Measurements from ENCODE around the gene FAM131C.
A peak's percentile ranks its signal among the peaks of the same experiment; 100 is the strongest.
"Not testable (repeated sequence)": the region's sequence is repeated elsewhere in the genome, so short reads cannot be mapped to it uniquely, and the experiment has no call there.

FAM131C gene

DNA sequence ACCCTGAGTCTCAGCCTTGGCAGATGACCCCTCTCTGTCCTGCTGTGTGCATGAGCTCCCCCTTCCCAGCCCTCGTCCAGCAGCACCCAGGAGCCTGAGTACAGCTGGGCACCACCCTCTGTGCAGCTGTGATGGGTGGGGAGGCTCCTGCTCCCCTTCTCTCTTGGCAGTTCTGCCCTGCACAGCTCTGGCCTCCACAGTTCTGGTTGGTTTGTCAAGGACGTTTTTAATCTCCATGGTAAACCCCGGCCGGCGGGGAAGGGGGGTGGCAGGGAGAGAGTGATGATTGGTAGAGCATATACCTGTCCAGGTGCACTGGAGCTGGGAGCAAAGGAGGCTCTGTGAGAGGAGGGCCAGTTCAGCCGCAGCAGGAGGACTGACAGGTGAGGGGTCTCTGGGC, 51.8 kb downstream of the FAM131C start, which contains the start of gene CLCNKA:
Gene CLCNKA, plus strand, starts transcription at position 356 of the 400 bp plus-strand sequence. CDS start 584 bp downstream, outside the sequence.
- Histone ChIP-seq H3K23ac (ENCODE audit: low read length in 2 of 2) (no peak within 1 kb of the TSS), H3K27ac (ENCODE audit: low read length, poor library complexity, severe bottlenecking) (no peak within 1 kb of the TSS), H3K4me3 (ENCODE audit: insufficient read depth in 1 of 2, low read depth in 1 of 2, low read length in 2 of 2) (no peak within 1 kb of the TSS), H3K4me1 (ENCODE audit: control insufficient read depth, insufficient read depth, low read depth, low read length) (peaks cover 33% of the 10 kb centered on the region), H3K18ac (ENCODE audit: low read depth in 1 of 2, low read length in 2 of 2) (peak within 1 kb of the TSS in 1 of 2 experiments; percentile 49), H4K8ac (ENCODE audit: low read length) (no peak within 1 kb of the TSS), H2BK120ac (ENCODE audit: low read depth, low read length) (no peak within 1 kb of the TSS), H2AFZ (ENCODE audit: low read depth, low read length) (no peak within 1 kb of the TSS), H3K36me3 (ENCODE audit: control insufficient read depth in 1 of 2, insufficient read depth in 2 of 2, low read depth in 1 of 2, low read length in 2 of 2) (no peaks in the 10 kb centered on the region), H2BK15ac (ENCODE audit: low read depth, poor library complexity, severe bottlenecking) (no peak within 1 kb of the TSS), H3K9ac (ENCODE audit: low read length) (no peak within 1 kb of the TSS), H3K4ac (ENCODE audit: low read depth in 1 of 2, low read length in 2 of 2) (no peak within 1 kb of the TSS), H2BK12ac (ENCODE audit: low read length in 2 of 2) (peak within 1 kb of the TSS in 1 of 2 experiments; percentile 21), H3K27me3 (ENCODE audit: control insufficient read depth in 1 of 2, insufficient read depth in 1 of 2, low read length in 2 of 2) (peaks cover 0 to 4% of the 10 kb centered on the region in 2 experiments), H3K4me2 (ENCODE audit: low read length, poor library complexity, severe bottlenecking) (no peak within 1 kb of the TSS), H2BK5ac (ENCODE audit: low read depth, low read length, poor library complexity, severe bottlenecking) (no peak within 1 kb of the TSS), H3K79me1 (replicated peaks; ENCODE audit: low read length, poor library complexity, severe bottlenecking) (no peaks in the 10 kb centered on the region), H4K91ac (ENCODE audit: low read length) (peak within 1 kb of the TSS; percentile 18), H2AK5ac (ENCODE audit: low read length, severe bottlenecking) (no peak within 1 kb of the TSS), H3K9me3 (ENCODE audit: control insufficient read depth, low read length) (no peaks in the 10 kb centered on the region), H3K14ac (ENCODE audit: low read length in 2 of 2) (no peak within 1 kb of the TSS)
- WGBS, result 77% methylated on average over 6 of the region's 6 CpGs
- DNase-seq, result no peak

DNA sequence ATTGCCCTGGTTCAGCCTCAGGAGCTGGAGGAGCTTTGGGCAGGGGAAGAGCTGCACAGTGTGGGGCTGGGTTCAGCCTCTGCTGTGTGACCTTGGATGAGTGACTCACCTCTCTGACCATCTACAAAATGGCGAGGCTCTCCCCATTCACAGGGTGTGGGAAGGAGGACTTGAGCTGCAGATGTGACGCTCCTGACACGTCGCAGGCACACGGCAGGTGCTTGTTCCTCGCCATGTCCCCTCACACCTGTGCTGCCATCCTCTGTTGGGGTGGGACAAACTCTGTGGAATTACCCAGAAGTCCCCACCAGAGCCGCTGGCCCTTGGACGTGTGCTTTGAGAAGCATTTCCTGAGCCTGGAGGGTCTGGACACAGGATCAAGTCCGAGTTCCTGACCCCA, 52.6 kb downstream of the FAM131C start:
- H3K4me1 ChIP-seq (ENCODE audit: control insufficient read depth, insufficient read depth, low read depth, low read length), result peaks cover 36% of the 10 kb centered on the region
- not testable (repeated sequence) for H2BK5ac ChIP-seq (ENCODE audit: low read depth, low read length, poor library complexity, severe bottlenecking); H2AK5ac ChIP-seq (ENCODE audit: low read length, severe bottlenecking); H3K36me3 ChIP-seq (ENCODE audit: control insufficient read depth in 1 of 2, insufficient read depth in 2 of 2, low read depth in 1 of 2, low read length in 2 of 2); H2BK15ac ChIP-seq (ENCODE audit: low read depth, poor library complexity, severe bottlenecking); H3K27me3 ChIP-seq (ENCODE audit: control insufficient read depth in 1 of 2, insufficient read depth in 1 of 2, low read length in 2 of 2); H3K23ac ChIP-seq (ENCODE audit: low read length in 2 of 2); H2BK12ac ChIP-seq (ENCODE audit: low read length in 2 of 2); H4K8ac ChIP-seq (ENCODE audit: low read length); H3K4me2 ChIP-seq (ENCODE audit: low read length, poor library complexity, severe bottlenecking); H3K4ac ChIP-seq (ENCODE audit: low read depth in 1 of 2, low read length in 2 of 2); H3K4me3 ChIP-seq (ENCODE audit: insufficient read depth in 1 of 2, low read depth in 1 of 2, low read length in 2 of 2); H2BK120ac ChIP-seq (ENCODE audit: low read depth, low read length); H3K9me3 ChIP-seq (ENCODE audit: control insufficient read depth, low read length); H3K79me1 ChIP-seq (replicated peaks; ENCODE audit: low read length, poor library complexity, severe bottlenecking); H3K27ac ChIP-seq (ENCODE audit: low read length, poor library complexity, severe bottlenecking); H3K18ac ChIP-seq (ENCODE audit: low read depth in 1 of 2, low read length in 2 of 2); DNase-seq; H2AFZ ChIP-seq (ENCODE audit: low read depth, low read length); H4K91ac ChIP-seq (ENCODE audit: low read length); H3K9ac ChIP-seq (ENCODE audit: low read length); H3K14ac ChIP-seq (ENCODE audit: low read length in 2 of 2)
- 75% methylated on average over 9 of the region's 9 CpGs for WGBS

DNA sequence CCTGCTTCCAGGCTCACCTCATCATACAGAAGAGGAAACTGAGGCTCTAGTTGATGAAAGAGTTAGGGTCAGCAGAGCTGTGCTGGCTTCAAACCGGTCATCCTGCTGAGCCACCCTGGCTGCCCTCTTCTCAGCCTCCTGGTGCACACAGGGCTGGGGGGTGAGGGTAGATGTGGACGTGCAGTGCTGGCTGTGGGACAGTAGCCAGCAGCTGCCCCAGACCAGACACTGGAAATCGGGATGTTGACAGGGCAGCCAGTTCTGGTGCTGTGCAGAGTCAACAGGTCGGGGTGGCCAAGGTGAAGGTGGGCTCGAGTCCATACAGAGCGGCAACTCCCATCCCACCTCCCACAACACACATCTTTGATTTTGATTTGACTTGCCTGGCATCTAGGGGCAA, 53.1 kb downstream of the FAM131C start:
- H3K4ac ChIP-seq (ENCODE audit: low read depth in 1 of 2, low read length in 2 of 2), result peak overlapping the region in 1 of 2 experiments; percentile 53
- DNase-seq, result no peak
- H3K36me3 ChIP-seq (ENCODE audit: control insufficient read depth in 1 of 2, insufficient read depth in 2 of 2, low read depth in 1 of 2, low read length in 2 of 2), result no peaks in the 10 kb centered on the region
- no peak overlapping the region for H2BK5ac ChIP-seq (ENCODE audit: low read depth, low read length, poor library complexity, severe bottlenecking)
- WGBS, result 90% methylated on average over 6 of the region's 6 CpGs
- no peak overlapping the region for H3K18ac ChIP-seq (ENCODE audit: low read depth in 1 of 2, low read length in 2 of 2)
- no peaks in the 10 kb centered on the region for H3K9me3 ChIP-seq (ENCODE audit: control insufficient read depth, low read length)
- H3K9ac ChIP-seq (ENCODE audit: low read length), result no peak overlapping the region
- no peak overlapping the region for H2AFZ ChIP-seq (ENCODE audit: low read depth, low read length)
- H3K23ac ChIP-seq (ENCODE audit: low read length in 2 of 2), result no peak overlapping the region
- H2BK12ac ChIP-seq (ENCODE audit: low read length in 2 of 2), result peak overlapping the region in 1 of 2 experiments; percentile 41
- H3K4me1 ChIP-seq (ENCODE audit: control insufficient read depth, insufficient read depth, low read depth, low read length), result peaks cover 36% of the 10 kb centered on the region
- H3K14ac ChIP-seq (ENCODE audit: low read length in 2 of 2), result peak overlapping the region in 1 of 2 experiments; percentile 67
- peak overlapping the region; percentile 29 for H4K8ac ChIP-seq (ENCODE audit: low read length)
- H3K4me3 ChIP-seq (ENCODE audit: insufficient read depth in 1 of 2, low read depth in 1 of 2, low read length in 2 of 2), result no peak overlapping the region
- no peak overlapping the region for H3K4me2 ChIP-seq (ENCODE audit: low read length, poor library complexity, severe bottlenecking)
- H2AK5ac ChIP-seq (ENCODE audit: low read length, severe bottlenecking), result no peak overlapping the region
- H3K27ac ChIP-seq (ENCODE audit: low read length, poor library complexity, severe bottlenecking), result no peak overlapping the region
- H3K27me3 ChIP-seq (ENCODE audit: control insufficient read depth in 1 of 2, insufficient read depth in 1 of 2, low read length in 2 of 2), result peaks cover 0 to 4% of the 10 kb centered on the region in 2 experiments
- no peaks in the 10 kb centered on the region for H3K79me1 ChIP-seq (replicated peaks; ENCODE audit: low read length, poor library complexity, severe bottlenecking)
- no peak overlapping the region for H2BK120ac ChIP-seq (ENCODE audit: low read depth, low read length)
- peak overlapping the region; percentile 74 for H4K91ac ChIP-seq (ENCODE audit: low read length)
- H2BK15ac ChIP-seq (ENCODE audit: low read depth, poor library complexity, severe bottlenecking), result peak overlapping the region; percentile 4

DNA sequence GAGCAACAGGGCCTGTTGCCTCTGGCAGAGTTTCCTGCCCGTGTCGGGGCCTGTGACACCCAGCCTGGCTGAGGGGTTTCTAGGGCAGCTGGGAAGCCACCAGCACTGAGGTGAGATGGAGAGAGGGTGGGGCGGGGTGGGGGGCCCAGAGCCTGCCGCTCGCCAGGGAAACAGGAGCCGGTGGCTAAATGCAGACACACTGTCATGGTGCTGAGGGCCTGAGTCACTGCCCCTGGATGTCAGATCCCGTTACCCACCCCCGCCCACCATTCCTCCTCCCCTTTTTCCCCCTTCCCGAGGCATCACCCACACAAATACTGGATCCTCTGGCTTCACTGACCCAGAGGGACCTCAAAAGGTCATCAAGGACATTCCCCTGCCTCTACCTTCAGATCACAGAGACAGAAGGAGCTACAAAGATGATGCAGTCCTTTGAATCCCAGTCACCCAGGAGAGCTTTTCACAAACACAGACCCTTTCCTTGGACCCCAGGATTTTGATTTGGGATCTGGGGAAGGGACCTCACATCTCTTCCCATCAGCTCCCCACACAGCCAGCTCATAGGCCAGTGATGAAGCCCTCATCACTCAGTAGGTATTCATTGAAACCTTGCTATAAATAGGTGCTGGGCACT, 53.7 kb downstream of the FAM131C start:
- H3K4me3 ChIP-seq (ENCODE audit: insufficient read depth in 1 of 2, low read depth in 1 of 2, low read length in 2 of 2), result no peak overlapping the region
- no peak overlapping the region for H2BK15ac ChIP-seq (ENCODE audit: low read depth, poor library complexity, severe bottlenecking)
- H3K14ac ChIP-seq (ENCODE audit: low read length in 2 of 2), result peak overlapping the region in 1 of 2 experiments; percentile 11
- peak; percentile 86 for DNase-seq
- no peak overlapping the region for H3K4ac ChIP-seq (ENCODE audit: low read depth in 1 of 2, low read length in 2 of 2)
- peak overlapping the region in 1 of 2 experiments; percentile 49 for H2BK12ac ChIP-seq (ENCODE audit: low read length in 2 of 2)
- peak overlapping the region; percentile 55 to 80 for H3K18ac ChIP-seq (ENCODE audit: low read depth in 1 of 2, low read length in 2 of 2)
- H3K9ac ChIP-seq (ENCODE audit: low read length), result peak overlapping the region; percentile 45
- H3K23ac ChIP-seq (ENCODE audit: low read length in 2 of 2), result no peak overlapping the region
- H3K79me1 ChIP-seq (replicated peaks; ENCODE audit: low read length, poor library complexity, severe bottlenecking), result no peaks in the 10 kb centered on the region
- H3K9me3 ChIP-seq (ENCODE audit: control insufficient read depth, low read length), result no peaks in the 10 kb centered on the region
- H4K8ac ChIP-seq (ENCODE audit: low read length), result peak overlapping the region; percentile 55
- no peak overlapping the region for H4K91ac ChIP-seq (ENCODE audit: low read length)
- H2BK5ac ChIP-seq (ENCODE audit: low read depth, low read length, poor library complexity, severe bottlenecking), result no peak overlapping the region
- no peak overlapping the region for H3K27ac ChIP-seq (ENCODE audit: low read length, poor library complexity, severe bottlenecking)
- H3K4me2 ChIP-seq (ENCODE audit: low read length, poor library complexity, severe bottlenecking), result no peak overlapping the region
- H2BK120ac ChIP-seq (ENCODE audit: low read depth, low read length), result peak overlapping the region; percentile 29
- no peak overlapping the region for H2AFZ ChIP-seq (ENCODE audit: low read depth, low read length)
- WGBS, result 22% methylated on average over 5 of the region's 9 CpGs
- H3K36me3 ChIP-seq (ENCODE audit: control insufficient read depth in 1 of 2, insufficient read depth in 2 of 2, low read depth in 1 of 2, low read length in 2 of 2), result no peaks in the 10 kb centered on the region
- no peak overlapping the region for H2AK5ac ChIP-seq (ENCODE audit: low read length, severe bottlenecking)
- peaks cover 37% of the 10 kb centered on the region for H3K4me1 ChIP-seq (ENCODE audit: control insufficient read depth, insufficient read depth, low read depth, low read length)
- H3K27me3 ChIP-seq (ENCODE audit: control insufficient read depth in 1 of 2, insufficient read depth in 1 of 2, low read length in 2 of 2), result peaks cover 0 to 1% of the 10 kb centered on the region in 2 experiments
